ENCODE results near the gene GNB4. TPM values are rescaled to one million over a fixed set of nuclear protein-coding genes. Genes with fewer than 3 reads are reported as not detected.

The GNB4 gene
- total and polyA plus RNA-seq, 10 of the 15 experiments (the other 5 are each of a cell fraction or from before 2014, with no cell fraction given): 0.14 to 3.4 (median 1.8) TPM

DNA sequence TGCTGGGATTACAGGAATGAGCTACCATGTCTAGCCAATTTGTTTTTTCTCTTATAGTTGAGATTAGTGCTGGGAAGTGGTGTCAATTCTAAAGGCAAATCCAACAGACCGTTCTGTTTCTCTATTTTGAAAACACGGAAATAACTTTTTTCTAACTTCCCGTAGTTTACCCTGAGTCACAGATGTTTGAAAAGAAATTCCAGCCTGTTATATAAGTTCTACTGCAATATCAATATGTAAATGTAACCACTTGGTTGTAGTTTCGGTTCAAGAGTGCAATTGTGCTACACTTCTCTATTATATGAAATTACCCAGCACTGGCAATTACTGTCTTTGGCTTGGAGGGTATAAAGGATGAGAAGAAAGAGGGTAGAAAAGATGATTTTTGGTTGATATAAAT lies 22.3 kb upstream of the GNB4 start (continued):
- TF ChIP-seq, protein P1, sequence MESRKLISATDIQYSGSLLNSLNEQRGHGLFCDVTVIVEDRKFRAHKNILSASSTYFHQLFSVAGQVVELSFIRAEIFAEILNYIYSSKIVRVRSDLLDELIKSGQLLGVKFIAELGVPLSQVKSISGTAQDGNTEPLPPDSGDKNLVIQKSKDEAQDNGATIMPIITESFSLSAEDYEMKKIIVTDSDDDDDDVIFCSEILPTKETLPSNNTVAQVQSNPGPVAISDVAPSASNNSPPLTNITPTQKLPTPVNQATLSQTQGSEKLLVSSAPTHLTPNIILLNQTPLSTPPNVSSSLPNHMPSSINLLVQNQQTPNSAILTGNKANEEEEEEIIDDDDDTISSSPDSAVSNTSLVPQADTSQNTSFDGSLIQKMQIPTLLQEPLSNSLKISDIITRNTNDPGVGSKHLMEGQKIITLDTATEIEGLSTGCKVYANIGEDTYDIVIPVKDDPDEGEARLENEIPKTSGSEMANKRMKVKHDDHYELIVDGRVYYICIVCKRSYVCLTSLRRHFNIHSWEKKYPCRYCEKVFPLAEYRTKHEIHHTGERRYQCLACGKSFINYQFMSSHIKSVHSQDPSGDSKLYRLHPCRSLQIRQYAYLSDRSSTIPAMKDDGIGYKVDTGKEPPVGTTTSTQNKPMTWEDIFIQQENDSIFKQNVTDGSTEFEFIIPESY (IDR thresholded peaks at IDR 0.05): no peak
- TF ChIP-seq TARDBP (IDR thresholded peaks at IDR 0.05; ENCODE audit: borderline replicate concordance): no peak
- TF ChIP-seq SIN3A (IDR thresholded peaks at IDR 0.05; ENCODE audit: low read depth, low read length): no peak

DNA sequence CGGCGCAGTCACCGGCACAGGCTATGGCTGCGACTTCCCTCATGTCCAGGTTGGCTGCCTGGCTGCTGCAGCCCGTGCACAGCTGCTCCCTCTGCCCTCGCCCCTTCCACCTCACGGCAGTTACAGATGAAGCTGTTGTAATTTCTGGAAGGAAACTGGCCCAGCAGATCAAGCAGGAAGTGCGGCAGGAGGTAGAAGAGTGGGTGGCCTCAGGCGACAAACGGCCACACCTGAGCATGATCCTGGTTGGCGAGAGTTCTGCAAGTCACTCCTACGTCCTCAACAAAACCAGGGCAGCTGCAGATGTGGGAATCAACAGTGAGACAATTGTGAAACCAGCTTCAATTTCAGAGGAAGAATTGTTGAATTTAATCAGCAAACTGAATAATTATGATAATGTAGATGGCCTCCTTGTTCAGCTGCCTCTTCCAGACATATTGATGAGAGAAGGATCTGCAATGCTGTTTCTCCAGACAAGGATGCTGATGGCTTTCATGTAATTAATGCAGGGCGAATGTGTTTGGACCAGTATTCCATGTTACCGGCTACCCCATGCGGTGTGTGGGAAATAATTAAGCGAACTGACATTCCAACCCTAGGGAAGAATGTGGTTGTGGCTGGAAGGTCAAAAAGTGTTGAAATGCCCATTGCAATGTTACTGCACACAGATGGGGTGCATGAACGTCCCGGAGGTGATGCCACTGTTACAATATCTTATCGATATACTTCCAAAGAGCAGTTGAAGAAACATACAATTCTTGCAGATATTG lies 13.2 kb upstream of the GNB4 start:
- intact Hi-C loops (cut with micrococcal nuclease; ENCODE audit: unreplicated experiment): no loop called here
- Histone ChIP-seq H3K79me2 (ENCODE audit: control insufficient read depth, insufficient read depth, low read length) (no peaks in the 10 kb centered on the region), H3K4me2 (ENCODE audit: control insufficient read depth, insufficient read depth) (peak overlapping the region; percentile 13; the same call in 1 of the 2 replicates), H3K27ac (ENCODE audit: control insufficient read depth, insufficient read depth) (no peak overlapping the region), H3K36me3 (ENCODE audit: control insufficient read depth in 2 of 2, insufficient read depth in 2 of 2, low read length in 1 of 2) (no peaks in the 10 kb centered on the region), H2AFZ (ENCODE audit: control insufficient read depth, low read depth, low read length) (peak overlapping the region; percentile 40), H3K9me3 (replicated peaks; ENCODE audit: control insufficient read depth, insufficient read depth, low read length) (no peaks in the 10 kb centered on the region), H3K9ac (ENCODE audit: control insufficient read depth, insufficient read depth, low read length) (no peak overlapping the region), H3K4me1 (ENCODE audit: control insufficient read depth, insufficient read depth, low read length) (no peaks in the 10 kb centered on the region), H4K20me1 (ENCODE audit: control insufficient read depth, insufficient read depth) (no peaks in the 10 kb centered on the region), H3K4me3 (no peak overlapping the region), H3K27me3 (replicated peaks in 1 of 2; ENCODE audit: control insufficient read depth in 2 of 2, insufficient read depth in 2 of 2, low read length in 1 of 2) (no peaks in the 10 kb centered on the region; a peak in 1 of 4 replicates)
- POLR2A ChIA-PET: no interaction called here
- in situ Hi-C loops (cut with MboI): no loop called here
- RAD21 ChIA-PET (ENCODE audit: unreplicated experiment): no interaction called here
- BruUV-seq (replicated peaks): no TSS peak
- CTCF ChIA-PET: no interaction called here
- DNase-seq (ENCODE audit: low read depth, low spot score) (no peak), ATAC-seq (peak; percentile 45), FAIRE-seq (no peak)
- 45% methylated on average over 19 of the region's 19 CpGs for WGBS (ENCODE audit: insufficient coverage, insufficient replicate concordance, low lambda C conversion rate, missing lambda C conversion rate)
- SMC1A ChIA-PET (ENCODE audit: uncharacterized antibody, unreplicated experiment): no interaction called here
- TF ChIP-seq TAF1 (IDR thresholded peaks at IDR 0.05; ENCODE audit: borderline replicate concordance, low read depth, low read length) (no peak), SREBF1 (IDR thresholded peaks at IDR 0.05; ENCODE audit: low read length) (no peak), ZNF384 (IDR thresholded peaks at IDR 0.05; ENCODE audit: borderline replicate concordance, low read depth, low read length) (no peak), SMAD5 (IDR thresholded peaks at IDR 0.05; ENCODE audit: low read depth) (no peak), SMAD1 (IDR thresholded peaks at IDR 0.05; ENCODE audit: low read depth, partially characterized antibody) (no peak)
- TF ChIP-seq, protein P2, sequence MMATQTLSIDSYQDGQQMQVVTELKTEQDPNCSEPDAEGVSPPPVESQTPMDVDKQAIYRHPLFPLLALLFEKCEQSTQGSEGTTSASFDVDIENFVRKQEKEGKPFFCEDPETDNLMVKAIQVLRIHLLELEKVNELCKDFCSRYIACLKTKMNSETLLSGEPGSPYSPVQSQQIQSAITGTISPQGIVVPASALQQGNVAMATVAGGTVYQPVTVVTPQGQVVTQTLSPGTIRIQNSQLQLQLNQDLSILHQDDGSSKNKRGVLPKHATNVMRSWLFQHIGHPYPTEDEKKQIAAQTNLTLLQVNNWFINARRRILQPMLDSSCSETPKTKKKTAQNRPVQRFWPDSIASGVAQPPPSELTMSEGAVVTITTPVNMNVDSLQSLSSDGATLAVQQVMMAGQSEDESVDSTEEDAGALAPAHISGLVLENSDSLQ (IDR thresholded peaks at IDR 0.05): no peak
- TF ChIP-seq, protein P3, sequence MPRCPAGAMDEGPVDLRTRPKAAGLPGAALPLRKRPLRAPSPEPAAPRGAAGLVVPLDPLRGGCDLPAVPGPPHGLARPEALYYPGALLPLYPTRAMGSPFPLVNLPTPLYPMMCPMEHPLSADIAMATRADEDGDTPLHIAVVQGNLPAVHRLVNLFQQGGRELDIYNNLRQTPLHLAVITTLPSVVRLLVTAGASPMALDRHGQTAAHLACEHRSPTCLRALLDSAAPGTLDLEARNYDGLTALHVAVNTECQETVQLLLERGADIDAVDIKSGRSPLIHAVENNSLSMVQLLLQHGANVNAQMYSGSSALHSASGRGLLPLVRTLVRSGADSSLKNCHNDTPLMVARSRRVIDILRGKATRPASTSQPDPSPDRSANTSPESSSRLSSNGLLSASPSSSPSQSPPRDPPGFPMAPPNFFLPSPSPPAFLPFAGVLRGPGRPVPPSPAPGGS (IDR thresholded peaks at IDR 0.05; ENCODE audit: borderline replicate concordance, insufficient read depth, low read depth, low read length, poor library complexity, severe bottlenecking): no peak
- TF ChIP-seq, protein P4, sequence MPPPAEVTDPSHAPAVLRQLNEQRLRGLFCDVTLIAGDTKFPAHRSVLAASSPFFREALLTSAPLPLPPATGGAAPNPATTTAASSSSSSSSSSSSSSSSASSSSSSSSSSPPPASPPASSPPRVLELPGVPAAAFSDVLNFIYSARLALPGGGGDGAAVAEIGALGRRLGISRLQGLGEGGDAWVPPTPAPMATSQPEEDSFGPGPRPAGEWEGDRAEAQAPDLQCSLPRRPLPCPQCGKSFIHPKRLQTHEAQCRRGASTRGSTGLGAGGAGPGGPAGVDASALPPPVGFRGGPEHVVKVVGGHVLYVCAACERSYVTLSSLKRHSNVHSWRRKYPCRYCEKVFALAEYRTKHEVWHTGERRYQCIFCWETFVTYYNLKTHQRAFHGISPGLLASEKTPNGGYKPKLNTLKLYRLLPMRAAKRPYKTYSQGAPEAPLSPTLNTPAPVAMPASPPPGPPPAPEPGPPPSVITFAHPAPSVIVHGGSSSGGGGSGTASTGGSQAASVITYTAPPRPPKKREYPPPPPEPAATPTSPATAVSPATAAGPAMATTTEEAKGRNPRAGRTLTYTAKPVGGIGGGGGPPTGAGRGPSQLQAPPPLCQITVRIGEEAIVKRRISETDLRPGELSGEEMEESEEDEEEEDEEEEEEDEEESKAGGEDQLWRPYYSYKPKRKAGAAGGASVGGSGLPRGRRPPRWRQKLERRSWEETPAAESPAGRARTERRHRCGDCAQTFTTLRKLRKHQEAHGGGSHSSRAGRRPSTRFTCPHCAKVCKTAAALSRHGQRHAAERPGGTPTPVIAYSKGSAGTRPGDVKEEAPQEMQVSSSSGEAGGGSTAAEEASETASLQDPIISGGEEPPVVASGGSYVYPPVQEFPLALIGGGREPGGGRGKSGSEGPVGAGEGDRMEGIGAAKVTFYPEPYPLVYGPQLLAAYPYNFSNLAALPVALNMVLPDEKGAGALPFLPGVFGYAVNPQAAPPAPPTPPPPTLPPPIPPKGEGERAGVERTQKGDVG (CRISPR knock-in tag; IDR thresholded peaks at IDR 0.05): no peak
- TF ChIP-seq, protein P5, sequence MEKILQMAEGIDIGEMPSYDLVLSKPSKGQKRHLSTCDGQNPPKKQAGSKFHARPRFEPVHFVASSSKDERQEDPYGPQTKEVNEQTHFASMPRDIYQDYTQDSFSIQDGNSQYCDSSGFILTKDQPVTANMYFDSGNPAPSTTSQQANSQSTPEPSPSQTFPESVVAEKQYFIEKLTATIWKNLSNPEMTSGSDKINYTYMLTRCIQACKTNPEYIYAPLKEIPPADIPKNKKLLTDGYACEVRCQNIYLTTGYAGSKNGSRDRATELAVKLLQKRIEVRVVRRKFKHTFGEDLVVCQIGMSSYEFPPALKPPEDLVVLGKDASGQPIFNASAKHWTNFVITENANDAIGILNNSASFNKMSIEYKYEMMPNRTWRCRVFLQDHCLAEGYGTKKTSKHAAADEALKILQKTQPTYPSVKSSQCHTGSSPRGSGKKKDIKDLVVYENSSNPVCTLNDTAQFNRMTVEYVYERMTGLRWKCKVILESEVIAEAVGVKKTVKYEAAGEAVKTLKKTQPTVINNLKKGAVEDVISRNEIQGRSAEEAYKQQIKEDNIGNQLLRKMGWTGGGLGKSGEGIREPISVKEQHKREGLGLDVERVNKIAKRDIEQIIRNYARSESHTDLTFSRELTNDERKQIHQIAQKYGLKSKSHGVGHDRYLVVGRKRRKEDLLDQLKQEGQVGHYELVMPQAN (conservative IDR thresholded peaks at IDR 0.05): no peak

Data from GM12878 (cell line).